Stimulated activated CD4-positive, alpha-beta T cell treated with anti-CD3 and anti-CD28 coated beads, Interleukin-15, amount 100 ng/mL, for 24 hours (primary cell): ENCODE results near the gene MYB.
"Not testable (repeated sequence)": the region's sequence is repeated elsewhere in the genome, so short reads cannot be mapped to it uniquely, and the experiment has no call there.

Experiments used
- DNase-seq: peaks from one replicate; pipeline ENCODE4 v3.0.0-alpha.2; 2020

Gene MYB

DNA sequence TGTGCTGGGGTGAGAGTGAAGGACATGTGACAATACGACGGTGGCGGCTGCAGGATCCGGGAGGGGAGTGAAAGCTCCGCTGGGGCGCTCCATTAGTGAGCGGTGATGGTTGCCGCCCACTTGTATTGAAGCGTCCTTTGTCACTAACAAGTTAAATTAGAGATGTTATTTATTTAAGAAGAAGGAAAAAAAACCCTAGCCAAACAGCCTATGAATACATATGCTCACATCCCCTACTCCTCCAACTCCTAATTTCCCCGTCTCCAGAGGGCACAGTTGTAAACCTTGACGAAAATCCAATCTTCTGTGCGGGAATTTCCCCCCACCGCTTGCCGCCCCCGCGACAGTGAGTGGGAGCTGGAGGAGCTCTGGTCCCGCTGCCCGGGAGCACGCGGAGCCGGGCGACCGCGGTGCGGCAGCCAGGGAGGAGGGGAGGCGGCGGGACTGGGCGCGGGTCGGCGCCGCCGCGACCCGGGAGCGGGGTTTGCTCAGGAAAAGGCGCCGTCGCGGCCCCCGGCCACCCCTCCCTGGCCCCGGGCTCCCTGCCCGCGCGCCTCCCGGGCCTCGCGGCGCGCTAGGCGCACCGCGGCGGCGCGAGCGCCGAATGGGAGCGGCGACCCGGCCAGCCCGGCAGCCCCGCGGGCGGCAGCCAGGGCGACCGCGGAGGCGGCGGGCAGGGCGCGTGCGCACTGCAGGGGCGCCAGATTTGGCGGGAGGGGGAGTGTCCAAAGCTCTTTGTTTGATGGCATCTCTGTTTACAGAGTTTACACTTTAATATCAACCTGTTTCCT, at the start of gene MYB:
Gene MYB, plus strand, starts transcription at position 767 of the 791 bp plus-strand sequence. CDS start 206 bp downstream, outside the sequence.
- peak; percentile 82 for DNase-seq

- no peak for DNase-seq
Measured at GRCh38 chr6:135132776-135133175, 48.3 kb upstream of the MYB start.

- DNase-seq, result no peak
Measured at GRCh38 chr6:135135835-135136234, 45.3 kb upstream of the MYB start.

DNA sequence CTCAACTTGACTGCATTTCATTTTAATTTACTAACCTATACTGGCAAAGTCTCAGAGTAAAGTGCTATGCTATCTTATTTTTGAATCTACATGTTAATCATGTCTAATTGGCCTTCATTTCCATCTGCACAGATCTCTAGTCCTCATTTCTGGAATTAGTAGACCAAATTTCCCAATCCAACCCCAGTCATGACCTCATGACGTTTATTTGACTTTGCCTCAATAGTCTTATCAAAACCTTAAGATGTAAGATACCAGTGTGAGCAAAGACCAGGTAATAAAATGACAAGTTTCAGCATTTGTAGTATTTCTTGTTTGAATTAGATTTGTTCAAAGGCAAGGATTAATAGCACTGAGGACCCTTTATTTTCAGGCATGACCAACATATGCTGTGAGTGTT, 43.3 kb upstream of the MYB start:
- no peak for DNase-seq

GRCh38 chr6:135141182-135141581, 39.9 kb upstream of the MYB start:
- DNase-seq, result no peak

GRCh38 chr6:135141728-135142127, 39.4 kb upstream of the MYB start:
- no peak for DNase-seq

- not testable (repeated sequence) for DNase-seq
Measured at GRCh38 chr6:135142232-135142631, 38.9 kb upstream of the MYB start.

GRCh38 chr6:135144673-135145062, 36.4 kb upstream of the MYB start:
- no peak for DNase-seq

- no peak for DNase-seq
Measured at GRCh38 chr6:135145063-135145800, 35.9 kb upstream of the MYB start.

DNA sequence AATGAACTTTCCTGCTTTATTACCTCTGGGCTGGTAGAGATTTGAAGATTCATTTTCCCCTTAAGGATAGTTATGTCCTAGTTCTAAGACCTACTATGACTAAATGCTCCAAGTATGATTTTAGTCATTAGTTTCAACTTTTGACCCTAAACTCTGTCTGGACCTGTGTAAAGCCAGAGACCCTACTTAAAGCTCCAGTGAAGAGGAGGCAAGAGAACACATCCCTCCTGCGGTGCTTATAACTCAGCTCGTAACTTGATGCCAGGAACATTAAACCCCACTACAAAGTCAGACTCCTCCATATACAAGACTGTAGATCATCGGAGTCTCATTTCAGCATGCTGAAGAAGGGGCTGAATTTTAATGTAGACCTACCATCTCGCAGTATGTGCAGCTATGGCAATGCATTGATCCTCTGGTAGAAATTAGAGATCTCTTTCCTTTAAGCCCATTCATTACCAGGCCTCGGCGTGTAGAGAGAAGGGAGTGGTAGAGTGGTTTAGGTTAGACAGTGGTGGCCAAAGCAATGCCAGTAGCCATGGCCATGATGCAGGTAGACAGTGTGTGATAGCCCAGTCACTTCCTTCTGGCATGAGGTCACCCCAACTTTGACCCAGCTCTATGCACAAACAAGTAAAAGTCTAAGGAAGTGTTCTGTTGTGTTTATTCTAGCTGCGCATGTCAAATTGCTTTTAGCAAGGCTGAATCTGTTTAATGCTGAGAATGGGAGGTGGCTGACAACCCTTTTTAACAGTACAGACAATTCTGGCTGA, 34.8 kb upstream of the MYB start:
- no peak for DNase-seq

- no peak for DNase-seq
Measured at GRCh38 chr6:135147637-135148592, 33.2 kb upstream of the MYB start.

- DNase-seq, result no peak
Measured at GRCh38 chr6:135148889-135149288, 32.2 kb upstream of the MYB start.

DNA sequence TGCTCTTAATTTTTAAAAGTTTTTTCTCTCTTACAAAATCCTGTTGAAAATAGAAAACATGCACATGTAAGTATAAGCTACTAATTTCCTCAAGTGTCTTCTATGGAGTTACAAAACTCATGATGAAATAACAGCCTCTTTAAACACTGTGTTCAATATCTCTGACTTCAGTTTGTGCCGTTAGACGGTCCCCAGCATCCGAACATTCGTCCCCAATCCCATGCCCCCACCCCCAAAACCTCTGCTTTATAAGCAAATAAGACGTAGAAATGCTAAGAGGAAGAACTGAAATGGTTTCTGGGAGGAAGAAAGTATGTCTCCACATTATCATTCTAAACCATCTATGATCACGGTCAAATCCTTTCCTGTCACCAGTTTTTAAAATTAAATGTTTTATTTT, 31.7 kb upstream of the MYB start:
- DNase-seq, result no peak

DNA sequence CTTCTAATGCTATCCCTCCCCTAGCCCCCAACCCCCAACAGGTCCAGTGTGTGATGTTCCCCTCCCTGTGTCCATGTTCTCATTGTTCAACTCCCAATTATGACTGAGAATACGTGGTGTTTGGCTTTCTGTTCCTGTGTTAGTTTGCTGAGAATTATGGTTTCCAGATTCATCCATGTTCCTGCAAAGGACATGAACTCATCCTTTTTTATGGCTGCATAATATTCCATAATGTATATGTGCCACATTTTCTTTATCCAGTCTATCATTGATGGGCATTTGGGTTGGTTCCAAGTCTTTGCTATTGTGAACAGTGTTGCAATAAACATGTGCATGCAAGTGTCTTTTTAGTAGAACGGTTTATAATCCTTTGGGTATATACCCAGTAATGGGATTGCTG, 30.6 kb upstream of the MYB start:
- DNase-seq, result not testable (repeated sequence)

DNA sequence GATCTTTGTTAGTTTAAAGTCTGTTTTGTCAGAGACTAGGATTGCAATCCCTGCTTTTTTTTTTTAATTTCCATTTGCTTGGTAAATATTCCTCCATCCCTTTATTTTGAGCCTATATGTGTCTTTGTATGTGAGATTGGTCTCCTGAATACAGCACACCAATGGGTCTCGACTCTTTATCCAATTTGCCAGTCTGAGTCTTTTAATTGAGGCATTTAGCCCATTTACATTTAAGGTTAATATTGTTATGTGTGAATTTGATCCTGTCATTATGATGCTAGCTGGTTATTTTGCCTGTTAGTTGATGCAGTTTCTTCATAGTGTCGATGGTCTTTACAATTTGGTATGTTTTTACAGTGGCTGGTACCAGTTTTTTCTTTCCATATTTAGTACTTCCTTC, 27.0 kb upstream of the MYB start:
- not testable (repeated sequence) for DNase-seq

- no peak for DNase-seq
Measured at GRCh38 chr6:135158397-135158796, 22.7 kb upstream of the MYB start.

- DNase-seq, result peak; percentile 57
Measured at GRCh38 chr6:135159531-135159930, 21.6 kb upstream of the MYB start.

DNA sequence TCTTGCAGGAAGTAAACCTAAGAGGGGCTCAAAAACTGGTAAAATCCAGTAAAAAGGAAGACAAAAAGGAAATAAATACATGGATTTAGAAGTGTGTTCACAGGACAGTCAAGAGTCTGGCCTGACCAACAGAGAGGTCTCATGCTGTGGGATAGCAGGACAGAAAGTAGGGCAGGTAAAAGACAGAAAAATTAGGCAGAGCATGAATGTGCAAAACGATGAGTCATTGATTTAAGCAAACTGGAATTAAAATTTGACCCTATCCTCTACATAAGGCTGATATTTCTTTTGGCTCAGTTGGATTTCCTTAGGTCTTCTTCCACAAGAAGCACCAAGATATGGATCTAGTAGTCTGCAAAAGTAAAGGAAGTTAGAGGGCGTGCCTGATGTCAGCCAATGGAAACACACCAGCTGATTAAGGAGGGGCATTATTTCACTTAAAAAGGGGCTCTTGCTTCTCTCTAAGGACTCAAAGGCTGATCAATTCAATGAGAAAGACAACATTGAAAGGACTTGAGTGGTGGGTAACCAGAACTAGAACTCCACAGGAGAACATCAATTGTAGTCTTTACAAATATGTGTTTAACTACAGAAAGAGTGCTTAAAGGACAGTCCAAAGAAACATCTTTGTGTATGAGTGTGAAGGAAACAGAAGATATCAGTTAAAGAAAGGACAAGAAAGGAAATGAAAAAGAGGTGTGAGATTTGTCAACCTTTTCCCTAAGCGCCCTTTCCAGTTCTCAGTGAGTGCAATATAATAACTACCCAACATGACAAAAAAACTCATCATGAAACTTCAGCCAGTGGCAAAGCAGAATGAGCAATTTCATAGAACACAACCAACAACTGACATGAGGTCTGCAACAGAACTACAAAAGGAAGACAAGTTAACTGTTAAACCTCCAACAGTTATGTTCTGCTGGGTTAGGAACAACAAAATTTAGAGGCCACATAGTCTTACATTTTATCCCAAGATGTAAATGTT, 19.4 kb upstream of the MYB start:
- no peak for DNase-seq

DNA sequence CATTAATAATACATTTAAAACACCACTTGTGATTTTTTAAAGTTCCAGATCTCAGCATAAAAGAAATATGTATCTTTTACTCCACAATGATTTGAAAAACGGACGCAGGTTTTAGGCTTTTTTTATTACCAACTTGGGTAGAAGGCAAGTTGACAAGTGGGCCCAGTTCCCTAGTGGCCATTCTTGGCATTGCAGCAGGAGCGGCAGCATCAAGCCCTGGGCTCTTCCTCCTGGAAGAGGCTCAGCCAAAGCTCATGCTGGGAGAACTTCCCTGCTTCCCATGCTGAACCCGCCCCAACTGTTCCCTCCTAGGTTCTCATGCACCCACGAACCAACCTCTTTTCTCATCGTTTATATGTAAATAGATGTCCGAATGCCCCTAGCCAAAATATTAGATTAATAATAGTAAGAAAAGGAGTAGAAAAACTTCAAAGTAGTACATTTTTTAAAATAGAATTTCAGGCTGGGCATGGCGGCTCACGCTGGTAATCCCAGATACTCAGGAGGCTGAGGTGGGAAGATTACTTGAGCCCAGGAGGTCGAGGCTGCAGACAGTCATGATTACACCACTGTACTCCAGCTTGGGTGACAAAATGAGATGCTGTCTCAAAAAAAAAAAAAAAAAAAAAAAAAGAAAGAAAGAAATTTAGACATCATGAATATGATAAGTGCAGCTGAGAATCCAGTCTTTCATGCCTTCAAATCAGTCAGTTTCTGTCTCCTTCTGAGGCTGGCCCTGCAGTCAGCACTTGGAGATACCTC, 18.2 kb upstream of the MYB start:
- peak; percentile 64 for DNase-seq

DNA sequence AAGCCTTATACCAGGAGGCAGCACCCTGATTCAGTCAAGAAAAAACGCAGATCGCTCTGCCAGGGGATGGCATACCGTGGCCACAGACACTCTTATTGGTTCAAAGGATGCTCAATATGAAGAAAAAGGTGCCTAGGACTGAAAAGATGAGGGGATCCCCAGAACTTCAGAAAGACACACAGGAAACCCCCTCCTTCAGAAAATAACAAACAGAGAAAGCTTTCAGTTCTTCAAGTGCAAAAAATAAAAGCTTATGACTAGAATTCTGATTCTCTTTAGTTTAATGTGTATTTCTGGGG, 17.7 kb upstream of the MYB start:
- peak; percentile 62 for DNase-seq
